Occipital lobe (tissue), 2 donors: ENCODE data around the gene PKD1L1. TPM values are rescaled to one million over a fixed set of nuclear protein-coding genes. Genes with fewer than 3 reads are reported as not detected.

Experiments used
- DNase-seq: peaks from one replicate; lab custom pipeline; 2025; lab: John Stamatoyannopoulos, UW
- total RNA-seq: library from RNA; depleted of rRNA; stranded (reverse); fragments of >200 nt; gene quantifications from one replicate; pipeline ENCODE4 v1.2.3, GENCODE V29; 2014

PKD1L1 gene
- total RNA-seq, 1 donor from 2014 or later, result 0.62 TPM

DNA sequence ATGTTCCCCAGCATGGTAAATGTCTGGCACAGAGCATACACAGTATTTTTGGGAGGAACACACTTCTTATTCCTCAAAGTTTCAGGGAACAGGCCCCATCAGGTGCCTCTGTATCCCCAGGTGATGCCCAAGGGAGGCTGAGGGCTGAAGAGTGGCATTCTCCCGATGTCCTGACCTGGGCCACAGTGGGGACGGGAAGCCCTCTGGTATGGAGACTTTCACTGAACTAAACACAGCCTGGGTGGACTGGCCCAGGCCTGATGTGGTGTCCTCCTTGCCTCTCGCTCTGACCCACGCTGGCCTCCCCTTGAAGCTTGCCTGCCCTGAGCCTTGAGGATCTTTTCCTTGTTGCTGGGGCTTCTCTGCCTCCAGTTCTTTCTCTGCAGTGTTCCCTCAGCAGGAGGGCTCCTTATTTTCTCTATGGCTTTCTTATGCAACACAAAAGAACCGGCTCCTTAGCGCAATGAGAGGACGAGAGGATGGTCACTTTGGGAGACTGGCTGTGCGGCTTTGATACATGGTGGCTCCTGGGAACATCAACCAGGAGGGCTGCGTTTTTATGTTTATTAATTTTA is 208.9 kb downstream of the PKD1L1 start:
- no peak for DNase-seq

DNA sequence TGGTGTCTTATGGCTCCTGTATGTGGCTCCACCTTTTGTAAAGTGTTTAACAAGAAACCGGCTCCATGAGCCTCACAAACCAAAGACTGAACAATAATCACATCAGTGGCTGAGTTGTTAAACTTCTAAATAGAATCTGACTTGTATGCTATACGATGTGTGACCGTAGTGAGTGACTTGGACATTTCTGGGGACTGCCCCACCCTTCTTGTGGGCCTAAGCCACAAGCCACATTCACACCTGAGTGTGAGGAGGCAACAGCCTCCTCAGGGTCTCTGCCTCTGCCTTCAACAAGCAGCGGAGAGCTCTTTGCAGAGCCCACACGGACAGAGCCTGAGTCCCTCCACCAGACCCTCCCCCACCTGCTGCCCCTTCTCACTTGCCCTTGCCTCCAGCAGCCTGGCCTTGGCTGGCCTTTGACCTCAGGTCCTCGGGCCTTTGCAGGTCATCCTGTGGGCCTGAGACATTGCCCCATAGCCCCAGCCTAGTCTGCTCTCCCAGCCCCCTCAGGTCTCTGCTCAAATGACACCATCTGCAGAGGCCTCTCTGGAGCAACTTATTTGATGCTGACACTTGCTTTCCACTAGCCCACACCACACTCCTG is 209.6 kb downstream of the PKD1L1 start:
- no peak for DNase-seq

DNA sequence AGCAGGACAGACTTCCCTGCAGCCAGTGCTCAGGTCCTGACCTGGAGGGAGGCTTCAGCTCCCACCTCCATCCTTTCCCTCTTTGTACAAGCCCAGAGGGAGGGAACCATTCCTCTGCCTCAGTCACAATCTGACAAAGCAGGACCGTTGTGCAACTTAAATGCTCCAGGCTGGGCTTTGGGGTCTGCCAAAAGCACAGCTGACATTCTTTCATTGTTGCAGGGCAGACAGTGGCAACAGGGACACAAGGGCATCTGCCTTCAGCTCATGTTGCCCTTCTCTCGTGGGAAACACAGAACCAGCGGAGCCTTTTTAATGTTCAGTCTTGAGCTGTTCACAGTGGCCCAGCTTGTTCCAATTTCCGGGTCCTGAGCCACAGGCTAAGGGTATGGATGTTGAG is 210.7 kb downstream of the PKD1L1 start:
- DNase-seq, result no peak

DNA sequence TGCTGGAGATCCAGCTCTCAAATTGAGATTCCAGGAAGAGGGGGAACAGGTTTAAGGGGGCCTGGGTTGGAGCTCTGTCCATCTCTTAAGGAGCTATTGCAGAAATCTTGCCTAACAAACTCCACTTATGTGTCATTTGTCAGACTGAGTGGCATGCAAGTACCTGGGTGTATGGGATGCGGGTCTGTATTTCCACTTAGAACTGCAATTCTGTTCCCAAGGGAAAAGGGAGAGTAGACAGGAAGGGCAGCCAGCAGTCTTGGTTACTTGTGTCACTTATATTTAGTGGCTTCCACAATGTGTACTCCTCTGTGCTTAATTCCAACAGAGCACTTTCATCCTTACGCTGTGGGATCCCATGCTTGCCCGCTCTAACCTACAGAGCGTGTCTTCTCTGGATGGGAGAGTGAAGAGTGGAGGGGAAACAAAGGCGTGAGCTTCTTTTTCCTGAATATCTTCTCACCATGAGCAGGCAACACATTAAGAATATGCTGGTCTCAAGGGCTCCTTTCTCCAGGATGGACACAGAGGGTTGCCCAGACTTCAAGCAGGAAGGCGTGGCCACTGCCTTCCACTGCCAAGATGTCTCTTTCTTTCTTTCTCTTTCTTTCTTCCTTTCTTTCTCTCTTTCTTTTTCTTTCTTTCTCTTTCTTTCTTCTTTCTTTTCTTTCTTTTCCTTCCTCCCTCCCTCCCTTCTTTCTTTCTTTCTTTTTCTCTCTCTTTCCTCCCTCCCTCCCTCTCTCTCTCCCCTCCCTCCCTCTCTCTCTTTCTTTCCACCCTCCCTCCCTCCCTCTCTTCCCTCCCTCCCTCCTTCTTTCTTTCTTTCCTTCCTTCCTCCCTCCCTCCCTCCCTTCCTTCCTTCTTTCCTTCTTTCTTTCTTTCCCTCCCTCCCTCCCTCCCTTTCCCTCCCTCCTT is 212.6 kb downstream of the PKD1L1 start:
- no peak for DNase-seq

GRCh38 chr7:47734949-47735291 is 213.3 kb downstream of the PKD1L1 start:
- DNase-seq, result no peak

DNA sequence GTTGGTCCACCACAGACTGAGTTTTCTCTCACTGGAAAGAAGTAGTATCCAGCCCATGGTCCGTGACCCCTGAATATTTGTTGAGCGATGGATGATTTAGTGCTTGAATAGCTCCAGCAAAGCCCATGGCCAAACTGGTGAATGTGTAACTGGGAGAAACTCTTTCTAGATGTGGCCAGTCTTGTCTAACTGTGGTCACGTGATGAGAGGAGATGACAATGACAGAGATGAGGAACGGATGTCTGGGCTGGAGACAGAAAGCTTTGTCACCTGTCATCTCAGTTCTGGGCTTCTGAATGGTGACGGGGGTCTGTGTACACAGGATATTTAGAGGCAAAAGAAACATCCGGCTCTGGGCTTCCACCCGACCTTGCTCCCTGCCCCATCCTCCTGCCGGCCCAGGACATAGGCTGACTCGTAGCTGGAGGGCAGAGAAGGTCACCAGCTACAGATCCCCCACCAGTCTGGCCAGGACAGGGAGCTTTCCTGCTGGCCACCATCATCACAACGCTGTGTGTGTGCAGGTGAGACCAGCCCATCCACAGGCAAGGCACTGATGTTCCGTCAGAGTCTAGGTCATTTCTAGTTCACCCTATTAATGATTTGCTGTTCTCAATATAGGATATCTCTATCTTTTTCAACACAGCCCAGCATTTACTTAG is 213.8 kb downstream of the PKD1L1 start:
- DNase-seq, result no peak

DNA sequence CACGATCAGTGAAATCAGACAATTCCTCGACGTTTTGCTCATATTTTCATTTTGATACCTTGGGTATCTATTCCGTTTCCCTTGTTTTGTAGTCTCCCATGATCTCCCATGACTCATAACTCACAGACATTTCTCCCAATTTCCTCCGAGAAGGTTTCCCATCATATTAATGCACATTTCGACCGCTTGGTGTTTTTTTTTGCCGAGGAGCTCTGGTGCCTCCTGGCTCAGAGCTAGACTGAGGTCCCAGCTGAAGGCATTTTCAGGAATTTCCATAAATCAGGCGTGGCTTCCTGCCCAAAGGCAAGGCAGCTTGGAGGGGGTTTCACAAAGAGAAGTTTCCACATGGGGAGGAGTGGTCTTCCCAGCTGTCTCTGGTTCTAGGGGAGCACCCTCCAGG is 218.1 kb downstream of the PKD1L1 start:
- no peak for DNase-seq

GRCh38 chr7:47726047-47726726 is 222.1 kb downstream of the PKD1L1 start:
- no peak for DNase-seq

- DNase-seq, result no peak
Observed at GRCh38 chr7:47725031-47725780, 223.1 kb downstream of the PKD1L1 start.

Other genes starting within 250 kb of the PKD1L1 start
- 21.1 TPM for gene HUS1, start 31.1 kb upstream of the PKD1L1 start, total RNA-seq
- gene SUN3, start 80.6 kb upstream of the PKD1L1 start, total RNA-seq, result not detected
- gene C7orf57, start 87.1 kb upstream of the PKD1L1 start, total RNA-seq, result 0.78 TPM
- gene UPP1, start 140.8 kb upstream of the PKD1L1 start, total RNA-seq, result 1.4 TPM
- 0.16 TPM for gene ABCA13, start 223.0 kb upstream of the PKD1L1 start, total RNA-seq